Stimulated activated CD4-positive, alpha-beta T cell treated with anti-CD3 and anti-CD28 coated beads, Interleukin-2, amount 100 ng/mL, for 48 hours (primary cell): ENCODE measurements around the gene TBC1D3I.
"Not testable (repeated sequence)": the region's sequence is repeated elsewhere in the genome, so short reads cannot be mapped to it uniquely, and the experiment has no call there.

ENCODE experiments used
- DNase-seq, 2 donors: peaks; one replicate each; pipeline ENCODE4 v3.0.0-alpha.2; 2020

The TBC1D3I gene

GRCh38 chr17:36264470-36264869, at the start of gene TBC1D3I:
Gene TBC1D3I, minus strand, starts transcription at chr17:36264570. Its CDS starts 1,585 bp downstream, at chr17:36262985.
- not testable (repeated sequence) for DNase-seq

GRCh38 chr17:36295161-36295560, 30.8 kb upstream of the TBC1D3I start:
- DNase-seq: not testable (repeated sequence)

GRCh38 chr17:36289965-36290612, 25.7 kb upstream of the TBC1D3I start:
- DNase-seq: not testable (repeated sequence)

- DNase-seq: not testable (repeated sequence)
These were observed 19.8 kb upstream of the TBC1D3I start for GRCh38 chr17:36284219-36284618.

- DNase-seq: not testable (repeated sequence)
These were observed 18.9 kb upstream of the TBC1D3I start for GRCh38 chr17:36283256-36283655.

- DNase-seq: not testable (repeated sequence)
These were observed 22.3 kb downstream of the TBC1D3I start for GRCh38 chr17:36242046-36242445.

- DNase-seq: peak in 1 of 2 donors; percentile 12
These were observed 34.7 kb downstream of the TBC1D3I start for GRCh38 chr17:36229644-36230043.

- DNase-seq: not testable (repeated sequence)
These were observed 41.4 kb downstream of the TBC1D3I start for GRCh38 chr17:36222967-36223366.

- not testable (repeated sequence) for DNase-seq
These were observed 42.7 kb downstream of the TBC1D3I start for GRCh38 chr17:36221581-36222100.

- not testable (repeated sequence) for DNase-seq
These were observed 43.4 kb downstream of the TBC1D3I start for GRCh38 chr17:36220737-36221580.

- not testable (repeated sequence) for DNase-seq
These were observed 44.8 kb downstream of the TBC1D3I start for GRCh38 chr17:36219556-36219955.

- not testable (repeated sequence) for DNase-seq
These were observed 48.7 kb downstream of the TBC1D3I start for GRCh38 chr17:36215406-36216308.

GRCh38 chr17:36214918-36215317, 49.5 kb downstream of the TBC1D3I start:
- no peak for DNase-seq

- no peak for DNase-seq
These were observed 50.7 kb downstream of the TBC1D3I start for GRCh38 chr17:36213695-36214094.

GRCh38 chr17:36212966-36213365, 51.4 kb downstream of the TBC1D3I start:
- no peak for DNase-seq

GRCh38 chr17:36212272-36212605, 52.1 kb downstream of the TBC1D3I start:
- no peak for DNase-seq

GRCh38 chr17:36211484-36212271, 52.7 kb downstream of the TBC1D3I start:
- DNase-seq: not testable (repeated sequence)

GRCh38 chr17:36210439-36211211, 53.7 kb downstream of the TBC1D3I start, which contains the start of gene CCL4L2:
Gene CCL4L2, plus strand, starts transcription at chr17:36211063.
- DNase-seq: not testable (repeated sequence)

GRCh38 chr17:36209575-36209974, 54.8 kb downstream of the TBC1D3I start:
- DNase-seq: no peak

GRCh38 chr17:36207383-36207782, 57.0 kb downstream of the TBC1D3I start:
- not testable (repeated sequence) for DNase-seq

- DNase-seq: not testable (repeated sequence)
These were observed 57.9 kb downstream of the TBC1D3I start for GRCh38 chr17:36206486-36206821.
